Mesenchymal stem cell (in vitro differentiated cells and primary cell): ENCODE results near the gene RPS6KB1.
"Not testable (repeated sequence)": the region's sequence is repeated elsewhere in the genome, so short reads cannot be mapped to it uniquely, and the experiment has no call there.

ENCODE experiments used
- DNase-seq: peaks from one replicate; pipeline ENCODE4 v3.0.0-alpha.2; 2013
- H2AFZ ChIP-seq: one replicate; pipeline ENCODE4 v1.6.1; 2013; ENCODE audit warnings: low read depth, mild to moderate bottlenecking, control low read depth, inconsistent platforms, low read length, moderate library complexity
- H2AK5ac ChIP-seq: 2 replicates; pipeline ENCODE4 v1.6.1; 2013; ENCODE audit warnings: low read length, moderate library complexity, mild to moderate bottlenecking, inconsistent platforms; ENCODE audit not compliant: severe bottlenecking
- H2BK120ac ChIP-seq: one replicate; pipeline ENCODE4 v1.6.1; 2013; ENCODE audit warnings: low read depth, mild to moderate bottlenecking, inconsistent platforms, low read length, moderate library complexity
- H2BK12ac ChIP-seq, 2 experiments: one replicate each; pipeline ENCODE4 v1.6.1; 2013; ENCODE audit warnings: inconsistent platforms in 2 of 2, low read length in 2 of 2, mild to moderate bottlenecking in 2 of 2, moderate library complexity in 2 of 2, control low read depth in 1 of 2
- H2BK15ac ChIP-seq: one replicate; pipeline ENCODE4 v1.6.1; 2013; ENCODE audit warnings: mild to moderate bottlenecking, low read depth, inconsistent platforms; ENCODE audit not compliant: poor library complexity, severe bottlenecking
- H2BK5ac ChIP-seq: 2 replicates; pipeline ENCODE4 v1.6.1; 2013; ENCODE audit warnings: low read depth, mild to moderate bottlenecking, low read length, control low read depth, inconsistent platforms; ENCODE audit not compliant: poor library complexity, severe bottlenecking
- H3K14ac ChIP-seq, 2 experiments: one replicate each; pipeline ENCODE4 v1.6.1; 2013; ENCODE audit warnings: inconsistent platforms in 2 of 2, low read length in 2 of 2, control low read depth in 1 of 2, mild to moderate bottlenecking in 1 of 2, moderate library complexity in 1 of 2
- H3K18ac ChIP-seq, 2 experiments: one replicate each; pipeline ENCODE4 v1.6.1; 2013; ENCODE audit warnings: inconsistent platforms in 2 of 2, low read length in 2 of 2, control low read depth in 1 of 2, low read depth in 1 of 2, mild to moderate bottlenecking in 1 of 2
- H3K23ac ChIP-seq, 2 experiments: one replicate each; pipeline ENCODE4 v1.6.1; 2013; ENCODE audit warnings: inconsistent platforms in 2 of 2, low read length in 2 of 2, mild to moderate bottlenecking in 2 of 2, moderate library complexity in 2 of 2, control low read depth in 1 of 2
- H3K27ac ChIP-seq: 2 replicates; pipeline ENCODE4 v1.5.1; 2013; ENCODE audit warnings: mild to moderate bottlenecking, moderate library complexity, low read length, control low read depth, inconsistent platforms; ENCODE audit not compliant: poor library complexity, severe bottlenecking
- H3K27me3 ChIP-seq, 2 experiments: 2 replicates each; pipeline versions ENCODE4 v1.6.1 to v1.7.0; 2013; ENCODE audit warnings: low read length in 2 of 2, mild to moderate bottlenecking in 2 of 2, moderate library complexity in 2 of 2, control low read depth in 1 of 2, inconsistent platforms in 1 of 2; ENCODE audit not compliant: control insufficient read depth in 1 of 2, insufficient read depth in 1 of 2
- H3K36me3 ChIP-seq, 2 experiments: 2 replicates each; pipeline versions ENCODE4 v1.6.1 to v1.7.0; 2013; ENCODE audit warnings: low read length in 2 of 2, control low read depth in 1 of 2, inconsistent platforms in 1 of 2, low read depth in 1 of 2, mild to moderate bottlenecking in 1 of 2; ENCODE audit not compliant: insufficient read depth in 2 of 2, control insufficient read depth in 1 of 2
- H3K4ac ChIP-seq, 2 experiments: one replicate each; pipeline ENCODE4 v1.6.1; 2013; ENCODE audit warnings: inconsistent platforms in 2 of 2, low read length in 2 of 2, mild to moderate bottlenecking in 2 of 2, moderate library complexity in 2 of 2, control low read depth in 1 of 2, low read depth in 1 of 2
- H3K4me1 ChIP-seq: 2 replicates; pipeline ENCODE4 v1.6.1; 2013; ENCODE audit warnings: low read depth, low read length, control low read depth; ENCODE audit not compliant: control insufficient read depth, insufficient read depth
- H3K4me2 ChIP-seq: 2 replicates; pipeline ENCODE4 v1.6.1; 2013; ENCODE audit warnings: low read length, mild to moderate bottlenecking, inconsistent platforms; ENCODE audit not compliant: poor library complexity, severe bottlenecking
- H3K4me3 ChIP-seq, 2 experiments: 2 replicates each; pipeline versions ENCODE4 v1.5.1 to v1.7.0; 2013; ENCODE audit warnings: low read length in 2 of 2, mild to moderate bottlenecking in 2 of 2, control low read depth in 1 of 2, low read depth in 1 of 2; ENCODE audit not compliant: insufficient read depth in 1 of 2
- H3K79me1 ChIP-seq: replicated peaks from 2 replicates; pipeline ENCODE4 v1.6.1; 2013; ENCODE audit warnings: mild to moderate bottlenecking, control low read depth, low read length, inconsistent platforms; ENCODE audit not compliant: poor library complexity, severe bottlenecking
- H3K9ac ChIP-seq: 2 replicates; pipeline ENCODE4 v1.7.0; 2013; ENCODE audit warnings: mild to moderate bottlenecking, low read length, moderate library complexity
- H3K9me3 ChIP-seq: 2 replicates; pipeline ENCODE4 v1.7.0; 2013; ENCODE audit warnings: mild to moderate bottlenecking, low read length; ENCODE audit not compliant: control insufficient read depth
- H4K8ac ChIP-seq: one replicate; pipeline ENCODE4 v1.6.1; 2013; ENCODE audit warnings: inconsistent platforms, mild to moderate bottlenecking, low read length, moderate library complexity
- H4K91ac ChIP-seq: one replicate; pipeline ENCODE4 v1.6.1; 2013; ENCODE audit warnings: mild to moderate bottlenecking, low read length, inconsistent platforms
- WGBS: methylation state at CpG from one replicate; pipeline ENCODE4 v1.1.7; 2013; ENCODE audit warnings: mixed read lengths; 5-methylcytosine and 5-hydroxymethylcytosine counted together

The RPS6KB1 gene

DNA sequence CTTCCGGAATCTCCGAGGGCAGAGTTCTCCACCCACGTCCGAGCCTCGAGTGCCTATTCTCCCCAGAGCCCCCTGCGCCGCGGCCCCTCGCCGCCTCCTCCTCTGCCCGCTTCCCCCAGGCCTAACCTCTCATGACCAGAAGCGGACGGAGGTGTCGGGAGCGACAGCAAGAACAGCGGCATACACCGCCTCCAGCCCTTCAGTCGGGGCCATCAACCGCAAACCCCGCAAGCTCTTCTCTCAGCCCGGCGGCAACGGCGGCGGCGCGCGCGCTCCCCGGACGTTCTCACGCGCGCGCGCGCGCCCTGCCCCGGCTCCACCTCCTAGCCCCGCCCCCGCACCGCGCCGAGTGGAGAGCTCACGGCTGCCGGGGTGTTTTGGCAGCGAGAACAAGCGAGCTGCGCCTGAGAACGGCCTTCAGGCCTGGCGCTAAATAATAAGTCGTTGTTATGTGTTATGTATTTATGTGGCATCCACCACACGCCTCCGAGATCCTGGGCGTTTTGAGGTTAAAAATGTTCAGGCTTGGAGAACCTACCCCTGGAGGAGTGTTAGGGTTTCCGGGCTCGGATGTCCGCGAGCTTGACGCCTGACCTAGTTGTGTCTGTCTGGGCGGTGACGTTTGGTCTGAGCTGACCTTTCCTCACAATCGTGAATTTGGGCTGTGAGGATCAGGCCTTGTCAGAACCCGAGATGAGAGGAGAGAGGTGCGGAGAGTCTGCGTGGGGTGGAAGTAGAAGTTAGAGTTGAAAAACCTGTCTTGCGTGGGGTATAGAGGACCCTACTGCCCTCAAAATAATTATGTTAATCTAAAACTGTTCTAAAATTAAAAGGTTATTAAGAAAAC lies 71.8 kb downstream of the RPS6KB1 start, which contains the start of gene RNFT1:
TSS of gene RNFT1 (minus strand) at position 259 of the 847 bp plus-strand sequence. CDS start at position 182, 77 bp downstream.
- peak within 1 kb of the TSS; percentile 90 to 92 for H3K4me3 ChIP-seq
- no peaks in the 10 kb centered on the region for H3K27me3 ChIP-seq
- peak within 1 kb of the TSS; percentile 99 for H3K9ac ChIP-seq
- peak within 1 kb of the TSS; percentile 94 for H4K91ac ChIP-seq
- peak within 1 kb of the TSS; percentile 79 for H2BK120ac ChIP-seq
- H2BK5ac ChIP-seq, result peak within 1 kb of the TSS; percentile 63
- H2AFZ ChIP-seq, result peak within 1 kb of the TSS; percentile 93
- H2AK5ac ChIP-seq, result no peak within 1 kb of the TSS
- H3K23ac ChIP-seq, result peak within 1 kb of the TSS in 1 of 2 experiments; percentile 31
- peak within 1 kb of the TSS; percentile 77 to 78 for H3K4ac ChIP-seq
- peaks cover 0 to 4% of the 10 kb centered on the region in 2 experiments for H3K36me3 ChIP-seq
- peak within 1 kb of the TSS; percentile 93 for H3K27ac ChIP-seq
- peak within 1 kb of the TSS; percentile 99 for H3K18ac ChIP-seq
- peak within 1 kb of the TSS; percentile 87 for H4K8ac ChIP-seq
- H2BK12ac ChIP-seq, result peak within 1 kb of the TSS; percentile 83 to 94
- no peaks in the 10 kb centered on the region for H3K9me3 ChIP-seq
- DNase-seq, result peak; percentile 86
- peaks cover 6% of the 10 kb centered on the region for H3K4me1 ChIP-seq
- peaks cover 6% of the 10 kb centered on the region for H3K79me1 ChIP-seq
- peak within 1 kb of the TSS; percentile 100 for H2BK15ac ChIP-seq
- WGBS, result under 1% methylated on average over 61 of the region's 67 CpGs
- H3K14ac ChIP-seq, result peak within 1 kb of the TSS; percentile 69 to 87
- H3K4me2 ChIP-seq, result peak within 1 kb of the TSS; percentile 75

DNA sequence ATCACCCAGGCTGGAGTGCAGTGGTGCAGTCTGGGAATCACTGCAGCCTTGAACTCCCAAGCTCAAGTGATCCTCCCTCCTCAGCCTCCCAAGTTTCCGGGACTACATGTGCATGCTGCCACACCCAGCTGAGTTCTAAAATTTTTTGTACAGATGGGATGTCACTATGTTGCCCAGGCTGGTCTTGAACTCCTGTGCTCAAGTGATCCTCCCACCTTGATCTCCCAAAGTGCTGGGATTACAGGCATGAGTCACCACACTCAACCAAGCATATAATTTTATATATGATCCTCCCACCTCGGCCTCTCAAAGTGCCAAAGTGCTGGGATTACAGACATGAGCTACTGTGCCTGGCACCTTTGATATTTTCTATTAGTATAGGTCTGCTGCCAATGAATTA lies 78.8 kb downstream of the RPS6KB1 start:
- H3K27me3 ChIP-seq, H3K4me2 ChIP-seq, H2AK5ac ChIP-seq, H2BK12ac ChIP-seq, H3K9me3 ChIP-seq, H3K9ac ChIP-seq, H4K91ac ChIP-seq, H3K4ac ChIP-seq, H3K4me3 ChIP-seq, H2BK15ac ChIP-seq, H3K18ac ChIP-seq, H2BK5ac ChIP-seq, H4K8ac ChIP-seq, H3K79me1 ChIP-seq, H3K36me3 ChIP-seq, H3K23ac ChIP-seq, H2AFZ ChIP-seq, H3K27ac ChIP-seq, H2BK120ac ChIP-seq, DNase-seq, H3K14ac ChIP-seq, H3K4me1 ChIP-seq: not testable (repeated sequence)
- WGBS, result 88% methylated on average over 1 of the region's 2 CpGs

DNA sequence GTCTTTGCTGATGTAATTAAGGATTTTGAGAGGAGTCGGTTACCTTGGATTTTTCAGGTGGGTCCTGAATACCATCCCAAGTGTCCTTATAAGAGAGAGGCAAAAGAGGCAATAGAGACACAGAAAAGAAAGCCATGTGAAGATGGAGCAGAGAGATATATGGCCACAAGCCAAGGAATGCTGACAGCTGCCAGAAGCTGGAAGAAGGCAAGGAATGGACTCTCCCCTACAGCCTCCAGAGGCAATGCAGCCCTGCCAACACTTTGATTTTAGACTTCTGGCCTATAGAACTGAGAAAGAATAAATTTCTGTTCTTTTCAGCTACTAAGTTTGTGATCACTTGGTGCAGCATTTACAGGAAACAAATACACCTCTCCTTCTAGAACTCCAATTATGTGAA lies 79.9 kb downstream of the RPS6KB1 start:
- Histone ChIP-seq H2AK5ac (no peak overlapping the region), H3K4me2 (no peak overlapping the region), H2BK120ac (no peak overlapping the region), H3K27ac (no peak overlapping the region), H3K4me1 (no peaks in the 10 kb centered on the region), H3K27me3 (no peaks in the 10 kb centered on the region), H2BK5ac (no peak overlapping the region), H2BK12ac (no peak overlapping the region), H3K36me3 (no peaks in the 10 kb centered on the region), H4K8ac (no peak overlapping the region), H3K9me3 (no peaks in the 10 kb centered on the region), H3K79me1 (no peaks in the 10 kb centered on the region), H4K91ac (no peak overlapping the region), H3K9ac (no peak overlapping the region), H2AFZ (no peak overlapping the region), H3K23ac (no peak overlapping the region), H2BK15ac (no peak overlapping the region), H3K14ac (no peak overlapping the region), H3K18ac (no peak overlapping the region), H3K4ac (no peak overlapping the region), H3K4me3 (no peak overlapping the region)
- 95% methylated on average over 1 of the region's 1 CpG for WGBS
- DNase-seq, result peak; percentile 13

DNA sequence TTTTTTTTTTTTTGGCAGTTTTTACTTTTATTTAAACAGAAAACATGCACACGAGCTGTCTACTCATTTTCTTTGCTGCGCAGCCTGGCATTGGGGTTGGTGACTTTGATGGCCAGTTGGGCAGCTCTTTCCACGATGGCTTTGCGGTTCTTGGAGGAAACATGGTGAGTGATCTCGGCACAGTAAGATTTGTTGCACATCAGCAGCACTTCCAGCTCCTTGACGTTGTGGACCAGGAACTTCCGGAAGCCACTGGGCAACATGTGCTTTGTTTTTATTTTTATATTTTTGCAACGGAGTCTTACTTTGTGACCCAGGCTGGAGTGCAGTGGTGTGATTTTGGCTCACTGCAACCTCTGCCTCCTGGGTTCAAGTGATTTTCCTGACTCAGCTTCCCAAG lies 80.6 kb downstream of the RPS6KB1 start:
- H3K4ac ChIP-seq, H3K9ac ChIP-seq, H3K4me1 ChIP-seq, H3K18ac ChIP-seq, H4K8ac ChIP-seq, H3K4me3 ChIP-seq, DNase-seq, H3K79me1 ChIP-seq, H3K4me2 ChIP-seq, H3K27ac ChIP-seq, H3K36me3 ChIP-seq, H3K23ac ChIP-seq, H2AK5ac ChIP-seq, H3K14ac ChIP-seq, H3K9me3 ChIP-seq, H2BK5ac ChIP-seq, H2BK12ac ChIP-seq, H2AFZ ChIP-seq, H2BK120ac ChIP-seq, H4K91ac ChIP-seq, H2BK15ac ChIP-seq, H3K27me3 ChIP-seq: not testable (repeated sequence)
- 94% methylated on average over 8 of the region's 8 CpGs for WGBS
